Measurements from ENCODE around the gene TRDMT1. TPM values are rescaled to one million over a fixed set of nuclear protein-coding genes. Genes with fewer than 3 reads are reported as not detected.

Gene TRDMT1
- total and polyA plus RNA-seq, 12 donors, result 2.0 to 6.3 (median 3.7) TPM

- Histone ChIP-seq H3K4me1 (peaks cover 0 to 21% (median 0%) of the 10 kb centered on the region in 9 donors), H3K27ac (no peak overlapping the region), H3K27me3 (no peaks in the 10 kb centered on the region), H3K36me3 (no peaks in the 10 kb centered on the region), H3K4me3 (no peak overlapping the region), H3K9me3 (no peaks in the 10 kb centered on the region)
- ATAC-seq (no peak), DNase-seq (no peak)
- intact Hi-C loops (cut with DNase I), result no loop called here
- TF ChIP-seq CTCF (IDR thresholded peaks at IDR 0.05), result no peak
Measured at GRCh38 chr10:17174626-17175025, 26.8 kb downstream of the TRDMT1 start.

- Histone ChIP-seq H3K27ac (peak overlapping the region in 2 of 10 donors; percentile 4 to 15), H3K27me3 (no peaks in the 10 kb centered on the region), H3K4me3 (peak overlapping the region in 1 of 10 donors; percentile 13), H3K36me3 (peaks cover 0 to 3% (median 0%) of the 10 kb centered on the region in 9 donors), H3K9me3 (no peaks in the 10 kb centered on the region), H3K4me1 (peaks cover 0 to 19% (median 0%) of the 10 kb centered on the region in 9 donors)
- DNase-seq (no peak), ATAC-seq (no peak)
- intact Hi-C loops (cut with DNase I), result no loop called here
- WGBS, 2 donors, result 60 to 62% methylated on average over 4 of the region's 4 CpGs
- TF ChIP-seq CTCF (IDR thresholded peaks at IDR 0.05), result no peak
Measured at GRCh38 chr10:17171141-17171641, 30.3 kb downstream of the TRDMT1 start.

GRCh38 chr10:17169803-17170202 is 31.7 kb downstream of the TRDMT1 start:
- Histone ChIP-seq H3K27ac (peak overlapping the region in 1 of 10 donors; percentile 11), H3K4me1 (peaks cover 0 to 5% (median 0%) of the 10 kb centered on the region in 9 donors), H3K27me3 (no peaks in the 10 kb centered on the region), H3K36me3 (peaks cover 0 to 3% (median 0%) of the 10 kb centered on the region in 9 donors), H3K9me3 (peaks cover 0 to 1% (median 0%) of the 10 kb centered on the region in 11 donors), H3K4me3 (no peak overlapping the region)
- WGBS, 2 donors, result 51% methylated on average over 4 of the region's 4 CpGs
- ATAC-seq, result no peak
- TF ChIP-seq CTCF (IDR thresholded peaks at IDR 0.05), result no peak
- DNase-seq, result no peak
- intact Hi-C loops (cut with DNase I), result no loop called here

- Histone ChIP-seq H3K4me1 (no peaks in the 10 kb centered on the region), H3K9me3 (peaks cover 0 to 4% (median 0%) of the 10 kb centered on the region in 11 donors), H3K4me3 (no peak overlapping the region), H3K27ac (no peak overlapping the region), H3K36me3 (peaks cover 0 to 3% (median 0%) of the 10 kb centered on the region in 9 donors), H3K27me3 (no peaks in the 10 kb centered on the region)
- intact Hi-C loops (cut with DNase I), result no loop called here
- DNase-seq (no peak), ATAC-seq (no peak)
- no peak for TF ChIP-seq CTCF (IDR thresholded peaks at IDR 0.05)
- WGBS, 2 donors, result 76 to 87% methylated on average over 3 of the region's 3 CpGs
Measured at GRCh38 chr10:17166699-17167098, 34.8 kb downstream of the TRDMT1 start.

Data from heart right ventricle (tissue), 16 donors.